HepG2 (cell line): ENCODE measurements around the gene ONECUT3. TPM values are rescaled to one million over a fixed set of nuclear protein-coding genes. Genes with fewer than 3 reads are reported as not detected.

Experiments
- BCLAF1 ChIP-seq: fragments of 450-650 bp; IDR thresholded peaks from 2 replicates; pipeline ENCODE4 v1.6.1; 2017; ENCODE audit warnings: mild to moderate bottlenecking
- BORCS8-MEF2B ChIP-seq: sonication (generic); formaldehyde crosslinking; IDR thresholded peaks from 2 replicates; pipeline ENCODE4 v1.8.0; 2022; ENCODE audit warnings: mild to moderate bottlenecking, missing genetic modification reagents
- CBX5 ChIP-seq: sonication (generic); formaldehyde crosslinking; IDR thresholded peaks from 2 replicates; pipeline ENCODE4 v1.4.0; 2020; ENCODE audit warnings: missing genetic modification reagents, borderline replicate concordance
- ELK4 ChIP-seq: sonication (generic); formaldehyde crosslinking; IDR thresholded peaks from 2 replicates; pipeline ENCODE4 v1.9.0; 2021; ENCODE audit warnings: missing genetic modification reagents, borderline replicate concordance
- FLYWCH1 ChIP-seq: sonication (generic); formaldehyde crosslinking; IDR thresholded peaks from 2 replicates; pipeline ENCODE4 v1.8.1; 2023; ENCODE audit warnings: mild to moderate bottlenecking, missing genetic modification reagents
- FOXK2 ChIP-seq: fragments of 450-650 bp; IDR thresholded peaks from 2 replicates; pipeline ENCODE4 v1.6.1; 2016
- ISX ChIP-seq: sonication (generic); formaldehyde crosslinking; conservative IDR thresholded peaks from 2 replicates; pipeline ENCODE4 v1.5.0; 2020; ENCODE audit warnings: missing genetic modification reagents
- KMT2B ChIP-seq: IDR thresholded peaks from 2 replicates; pipeline ENCODE4 v1.6.1; 2016; ENCODE audit warnings: missing genetic modification reagents, missing compliant biosample characterization
- MBNL3 ChIP-seq: fragments of 250-450 bp; sonication (Bioruptor Pico); conservative IDR thresholded peaks from 2 replicates; pipeline ENCODE4 v1.8.0; 2022; ENCODE audit warnings: mild to moderate bottlenecking, inconsistent platforms
- MEF2D ChIP-seq: sonication (generic); formaldehyde crosslinking; IDR thresholded peaks from 2 replicates; pipeline ENCODE4 v1.5.1; 2020; ENCODE audit warnings: mild to moderate bottlenecking, missing genetic modification reagents
- MYC ChIP-seq: sonication (generic); formaldehyde crosslinking; IDR thresholded peaks from 2 replicates; pipeline ENCODE4 v1.9.0; 2021; ENCODE audit warnings: missing genetic modification reagents, borderline replicate concordance
- NCOA5 ChIP-seq: sonication (generic); formaldehyde crosslinking; IDR thresholded peaks from 2 replicates; pipeline ENCODE4 v1.4.0; 2020; ENCODE audit warnings: missing genetic modification reagents
- PRDM10 ChIP-seq: sonication (generic); formaldehyde crosslinking; IDR thresholded peaks from 2 replicates; pipeline ENCODE4 v1.4.0; 2020; ENCODE audit warnings: low read depth, missing genetic modification reagents
- PRDM4 ChIP-seq: sonication (generic); formaldehyde crosslinking; IDR thresholded peaks from 2 replicates; pipeline ENCODE4 v1.9.0; 2021; ENCODE audit warnings: missing genetic modification reagents, borderline replicate concordance
- RAD21 ChIP-seq: fragments of 450-650 bp; formaldehyde crosslinking; IDR thresholded peaks from 2 replicates; pipeline ENCODE4 v1.5.0; 2020; ENCODE audit warnings: mild to moderate bottlenecking
- TCF7 ChIP-seq: sonication (generic); IDR thresholded peaks from 2 replicates; pipeline ENCODE4 v1.6.1; 2016; ENCODE audit warnings: antibody characterized with exemption, low read depth
- ZFP91 ChIP-seq: sonication (generic); formaldehyde crosslinking; IDR thresholded peaks from 2 replicates; pipeline ENCODE4 v1.9.0; 2022; ENCODE audit warnings: missing genetic modification reagents, mild to moderate bottlenecking, borderline replicate concordance
- ZNF207 ChIP-seq: fragments of 450-650 bp; IDR thresholded peaks from 2 replicates; pipeline ENCODE4 v1.6.1; 2016; ENCODE audit warnings: antibody characterized with exemption, borderline replicate concordance
- polyA plus RNA-seq, 8 experiments: library from polyadenylated mRNA; depleted of rRNA in 3 of 8; stranded (reverse) in 7 of 8; unstranded in 1 of 8; fragments of >200 nt; fragmentation: Illumina TruSeq in 4 of 8; extraction: Trizol in 4 of 8; gene quantifications; 2 replicates each; pipeline versions ENCODE4 v1.2.1 to v1.2.3, GENCODE V29; 2011 to 2016; ENCODE audit warnings: low read depth in 4 of 8, missing spikeins in 1 of 8, mixed read lengths in 1 of 8; ENCODE audit not compliant: insufficient read depth in 1 of 8
- total RNA-seq, 5 experiments: library from RNA; depleted of rRNA; stranded (reverse); fragments of >200 nt; fragmentation: Illumina TruSeq; extraction: Trizol; gene quantifications; 2 replicates each; pipeline ENCODE4 v1.2.3, GENCODE V29; 2016; ENCODE audit warnings: low read depth in 1 of 5

Gene ONECUT3
- total and polyA plus RNA-seq, 2 of the 13 experiments (the other 11 are each of a cell fraction or from before 2014, with no cell fraction given), result under 0.01 TPM; not detected in 1

GRCh38 chr19:1767464-1767933 lies 14.2 kb downstream of the ONECUT3 start (continued):
- TF ChIP-seq ZFP91, result peak; percentile 47; the same call in 1 of the 2 replicates
- no peak for TF ChIP-seq BORCS8-MEF2B
- no peak for TF ChIP-seq FOXK2
- peak; percentile 70 for TF ChIP-seq RAD21 (CRISPR knock-in tag)
- TF ChIP-seq MEF2D (CRISPR knock-in tag), result 0 out of 2 replicates have a peak, but pooled peaks have one; percentile 30
- TF ChIP-seq NCOA5 (CRISPR knock-in tag), result no peak
- peak; percentile 30; the same call in 1 of the 2 replicates for TF ChIP-seq MYC (CRISPR knock-in tag)
- TF ChIP-seq ZNF207, result no peak
- no peak for TF ChIP-seq PRDM4 (CRISPR knock-in tag)
- TF ChIP-seq KMT2B, result no peak
- no peak for TF ChIP-seq CBX5
- no peak for TF ChIP-seq TCF7
- TF ChIP-seq FLYWCH1 (CRISPR knock-in tag), result no peak
- TF ChIP-seq ISX (CRISPR knock-in tag), result no peak
- no peak for TF ChIP-seq PRDM10 (CRISPR knock-in tag)
- no peak for TF ChIP-seq MBNL3 (CRISPR knock-in tag)
- TF ChIP-seq BCLAF1, result no peak
- TF ChIP-seq ELK4 (CRISPR knock-in tag), result no peak
